Measurements from ENCODE around the gene PIM3. TPM values are rescaled to one million over a fixed set of nuclear protein-coding genes. Genes with fewer than 3 reads are reported as not detected.

PIM3 gene
- total and polyA plus RNA-seq, 2 of the 8 experiments (the other 6 are each of a cell fraction or from before 2014, with no cell fraction given), result 22.6 to 30.0 TPM

DNA sequence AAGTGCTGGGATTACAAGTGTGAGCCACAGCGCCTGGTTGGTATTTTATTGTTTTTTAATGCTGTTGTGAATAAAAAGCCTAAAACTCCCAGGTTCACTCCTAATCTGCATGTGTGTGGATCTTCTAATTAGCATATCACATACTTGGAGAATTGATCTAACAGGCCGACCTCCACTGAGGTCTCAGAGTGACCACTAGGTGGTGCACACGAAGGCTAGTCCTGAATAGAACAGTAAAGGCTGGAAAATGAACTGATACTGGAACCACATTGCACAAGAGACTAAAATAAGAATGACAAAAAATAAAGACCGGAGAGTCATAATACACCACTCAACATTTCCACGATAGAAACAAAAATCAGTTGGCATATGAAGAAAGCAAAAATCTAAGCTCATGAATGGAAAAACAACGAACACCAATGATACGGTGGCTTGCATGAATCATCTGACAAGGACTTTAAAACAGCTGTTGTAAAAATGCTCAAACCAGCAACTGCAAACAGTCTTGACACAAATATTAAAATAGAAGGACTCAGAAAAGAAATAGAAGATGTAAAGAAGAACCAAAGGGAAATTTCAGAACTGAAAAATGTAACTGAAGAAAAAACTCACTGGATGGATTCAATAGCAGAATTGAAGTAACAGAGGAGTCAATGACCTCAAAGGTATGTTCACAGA is 19.2 kb downstream of the PIM3 start (continued):
- TF ChIP-seq, protein P1, sequence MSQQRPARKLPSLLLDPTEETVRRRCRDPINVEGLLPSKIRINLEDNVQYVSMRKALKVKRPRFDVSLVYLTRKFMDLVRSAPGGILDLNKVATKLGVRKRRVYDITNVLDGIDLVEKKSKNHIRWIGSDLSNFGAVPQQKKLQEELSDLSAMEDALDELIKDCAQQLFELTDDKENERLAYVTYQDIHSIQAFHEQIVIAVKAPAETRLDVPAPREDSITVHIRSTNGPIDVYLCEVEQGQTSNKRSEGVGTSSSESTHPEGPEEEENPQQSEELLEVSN (IDR thresholded peaks at IDR 0.05), result no peak
- no peak for TF ChIP-seq KDM4A (IDR thresholded peaks at IDR 0.05; ENCODE audit: low read depth, low read length, severe bottlenecking)
- TF ChIP-seq YY1 (IDR thresholded peaks at IDR 0.05; ENCODE audit: low read depth, low read length), result no peak
- no peak for TF ChIP-seq GTF2F1 (IDR thresholded peaks at IDR 0.05; ENCODE audit: borderline replicate concordance, low read depth, low read length)
- no peak for TF ChIP-seq FOSL1 (IDR thresholded peaks at IDR 0.05; ENCODE audit: insufficient read depth, low read depth, low read length)
- no peak for TF ChIP-seq CREB1 (IDR thresholded peaks at IDR 0.05)
- TF ChIP-seq, protein P2, sequence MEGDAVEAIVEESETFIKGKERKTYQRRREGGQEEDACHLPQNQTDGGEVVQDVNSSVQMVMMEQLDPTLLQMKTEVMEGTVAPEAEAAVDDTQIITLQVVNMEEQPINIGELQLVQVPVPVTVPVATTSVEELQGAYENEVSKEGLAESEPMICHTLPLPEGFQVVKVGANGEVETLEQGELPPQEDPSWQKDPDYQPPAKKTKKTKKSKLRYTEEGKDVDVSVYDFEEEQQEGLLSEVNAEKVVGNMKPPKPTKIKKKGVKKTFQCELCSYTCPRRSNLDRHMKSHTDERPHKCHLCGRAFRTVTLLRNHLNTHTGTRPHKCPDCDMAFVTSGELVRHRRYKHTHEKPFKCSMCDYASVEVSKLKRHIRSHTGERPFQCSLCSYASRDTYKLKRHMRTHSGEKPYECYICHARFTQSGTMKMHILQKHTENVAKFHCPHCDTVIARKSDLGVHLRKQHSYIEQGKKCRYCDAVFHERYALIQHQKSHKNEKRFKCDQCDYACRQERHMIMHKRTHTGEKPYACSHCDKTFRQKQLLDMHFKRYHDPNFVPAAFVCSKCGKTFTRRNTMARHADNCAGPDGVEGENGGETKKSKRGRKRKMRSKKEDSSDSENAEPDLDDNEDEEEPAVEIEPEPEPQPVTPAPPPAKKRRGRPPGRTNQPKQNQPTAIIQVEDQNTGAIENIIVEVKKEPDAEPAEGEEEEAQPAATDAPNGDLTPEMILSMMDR (IDR thresholded peaks at IDR 0.05; ENCODE audit: control extremely low read depth in 1 of 3, insufficient read depth in 1 of 3, low read depth in 1 of 3, low read length in 3 of 3), result peak; percentile 47 to 90 (median 57)
- TF ChIP-seq BACH1 (IDR thresholded peaks at IDR 0.05; ENCODE audit: low read length), result no peak
- TF ChIP-seq ZNF274 (IDR thresholded peaks at IDR 0.05; ENCODE audit: borderline replicate concordance, extremely low read depth, low read length), result no peak
- TF ChIP-seq EP300 (IDR thresholded peaks at IDR 0.05; ENCODE audit: borderline replicate concordance in 1 of 2, low read depth in 2 of 2, low read length in 2 of 2), result no peak
- no peak for TF ChIP-seq KDM1A (IDR thresholded peaks at IDR 0.05; ENCODE audit: borderline replicate concordance, low read length)
- TF ChIP-seq SIRT6 (IDR thresholded peaks at IDR 0.05; ENCODE audit: low read length), result no peak
- peak; percentile 33 to 55; a peak in 3 of 4 replicates for TF ChIP-seq RAD21 (IDR thresholded peaks at IDR 0.05 in 1 of 2, conservative IDR thresholded peaks at IDR 0.05 in 1 of 2; ENCODE audit: low read depth in 2 of 2, low read length in 2 of 2)

All from H1 (cell line).